Activated CD4-positive, CD25-positive, alpha-beta regulatory T cell treated with anti-CD3 and anti-CD28 coated beads, Interleukin-2, amount 50 U/mL, for 72 hours (primary cell): ENCODE results near the gene SETSIP.
"Not testable (repeated sequence)": the region's sequence is repeated elsewhere in the genome, so short reads cannot be mapped to it uniquely, and the experiment has no call there.

Experiments
- DNase-seq: peaks from one replicate; pipeline ENCODE4 v3.0.0; 2021

Gene SETSIP

DNA sequence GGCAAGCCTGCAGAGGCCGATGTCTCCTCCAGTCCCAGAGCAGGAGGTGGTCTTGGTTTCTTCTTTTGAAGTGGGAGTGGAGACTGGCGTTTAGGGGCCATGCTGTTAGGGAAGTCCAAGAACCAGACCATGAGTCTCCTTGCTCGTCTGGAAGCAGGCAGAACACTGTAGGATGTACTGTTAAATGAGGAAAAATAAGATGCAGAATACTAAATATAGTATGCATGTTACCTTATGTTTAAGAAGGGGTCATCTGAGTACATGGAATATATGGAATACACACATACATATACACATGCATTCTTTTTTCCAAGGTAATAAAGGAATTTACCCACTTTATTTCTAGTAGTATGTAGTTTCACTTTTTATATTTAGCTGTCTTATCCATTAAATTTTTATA is at the start of gene SETSIP:
TSS of gene SETSIP (minus strand) at position 101 of the 400 bp plus-strand sequence. CDS start at position 101, 0 bp downstream.
- DNase-seq: no peak

GRCh38 chr1:92123868-92124267 is 48.7 kb upstream of the SETSIP start:
- no peak for DNase-seq

- DNase-seq: no peak
Observed at GRCh38 chr1:92118826-92119225, 43.6 kb upstream of the SETSIP start.

- DNase-seq: no peak
Observed at GRCh38 chr1:92117526-92117925, 42.3 kb upstream of the SETSIP start.

GRCh38 chr1:92108631-92109030 is 33.4 kb upstream of the SETSIP start:
- no peak for DNase-seq

- no peak for DNase-seq
Observed at GRCh38 chr1:92105546-92106081, 30.4 kb upstream of the SETSIP start.

DNA sequence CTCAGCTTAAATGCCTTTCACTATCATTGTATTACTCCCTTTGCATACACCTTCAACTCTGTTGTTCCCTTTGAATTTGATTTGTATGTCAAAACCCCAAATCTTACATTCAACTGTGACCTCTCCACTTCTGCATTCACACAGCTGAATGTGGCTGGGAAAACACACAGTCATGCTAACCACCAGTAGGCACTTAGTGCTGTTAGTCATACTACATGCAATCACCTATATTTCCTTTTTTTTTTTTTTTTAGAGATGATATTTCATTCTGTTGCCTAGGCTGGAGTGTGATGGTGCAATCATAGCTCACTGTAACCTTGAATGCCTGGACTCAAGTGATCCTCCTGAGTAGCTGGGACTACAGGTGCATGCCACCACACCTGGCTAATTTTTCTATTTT is 21.1 kb upstream of the SETSIP start:
- DNase-seq: no peak

DNA sequence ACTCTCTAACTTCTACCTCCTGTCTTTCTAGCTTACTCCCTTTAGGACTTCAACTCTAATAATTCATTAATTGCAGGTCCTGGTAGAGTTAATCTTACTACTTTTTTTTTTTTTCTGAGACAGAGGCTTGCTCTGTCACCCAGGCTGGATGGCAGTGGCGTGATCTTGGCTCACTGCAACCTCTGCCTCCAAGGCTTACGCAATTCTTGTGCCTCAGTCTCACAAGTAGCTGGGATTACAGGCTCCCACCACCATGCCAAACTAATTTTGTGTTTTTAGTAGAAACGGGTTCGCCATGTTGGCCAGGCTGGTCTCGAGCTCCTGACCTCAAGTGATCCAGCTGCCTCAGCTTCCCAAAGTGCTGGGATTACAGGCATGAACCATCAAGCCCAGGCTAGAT is 20.7 kb upstream of the SETSIP start:
- no peak for DNase-seq

GRCh38 chr1:92094595-92094994 is 19.4 kb upstream of the SETSIP start:
- DNase-seq: no peak

GRCh38 chr1:92094090-92094489 is 18.9 kb upstream of the SETSIP start:
- DNase-seq: no peak

- DNase-seq: no peak
Observed at GRCh38 chr1:92091625-92092024, 16.4 kb upstream of the SETSIP start.

- no peak for DNase-seq
Observed at GRCh38 chr1:92087542-92087941, 12.3 kb upstream of the SETSIP start.

DNA sequence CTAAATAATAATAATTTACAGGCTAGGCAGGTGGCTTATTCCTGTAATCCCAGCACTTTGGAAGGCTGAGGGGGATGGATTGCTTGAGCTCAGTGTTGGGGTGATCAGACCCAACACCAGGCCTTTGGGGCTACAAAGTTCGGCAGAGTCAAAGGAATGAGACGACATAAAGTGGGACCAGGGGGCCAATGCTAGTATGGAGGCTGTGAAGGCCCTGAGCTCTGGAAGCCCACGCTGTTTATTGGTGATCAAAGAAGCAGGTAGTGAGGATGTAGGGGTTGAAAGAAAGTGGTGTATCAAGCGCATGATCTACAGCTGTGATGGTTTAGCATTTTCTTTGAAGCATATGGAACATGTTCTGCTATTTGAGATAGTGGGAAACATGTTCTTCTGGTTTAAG is 10.5 kb upstream of the SETSIP start:
- no peak for DNase-seq

DNA sequence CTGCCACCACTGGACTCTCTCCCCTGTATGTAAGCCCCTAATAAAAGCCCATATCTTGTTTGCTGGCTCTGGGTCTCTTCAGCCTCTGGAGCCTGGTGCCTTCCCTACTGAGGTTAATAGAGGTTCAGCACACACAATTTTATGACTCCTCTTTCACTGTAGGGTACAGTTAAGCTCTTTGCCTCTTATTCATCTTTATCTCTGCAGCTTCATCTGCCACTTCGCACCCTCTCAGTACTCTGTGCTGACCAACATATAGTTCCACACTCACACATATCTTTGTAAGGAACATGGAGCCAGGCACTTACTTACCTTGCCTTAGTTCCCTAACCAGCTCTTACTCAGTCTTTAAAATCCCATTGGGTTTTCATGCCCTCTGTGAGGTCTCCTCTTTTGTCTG is 9.4 kb upstream of the SETSIP start:
- no peak for DNase-seq

GRCh38 chr1:92081031-92081430 is 5.8 kb upstream of the SETSIP start:
- no peak for DNase-seq

GRCh38 chr1:92080128-92080985 is 5.1 kb upstream of the SETSIP start, which contains the start of gene BTBD8:
Gene BTBD8 (plus strand): TSS chr1:92080345. CDS start chr1:92080572, 227 bp downstream.
- DNase-seq: peak; percentile 84

DNA sequence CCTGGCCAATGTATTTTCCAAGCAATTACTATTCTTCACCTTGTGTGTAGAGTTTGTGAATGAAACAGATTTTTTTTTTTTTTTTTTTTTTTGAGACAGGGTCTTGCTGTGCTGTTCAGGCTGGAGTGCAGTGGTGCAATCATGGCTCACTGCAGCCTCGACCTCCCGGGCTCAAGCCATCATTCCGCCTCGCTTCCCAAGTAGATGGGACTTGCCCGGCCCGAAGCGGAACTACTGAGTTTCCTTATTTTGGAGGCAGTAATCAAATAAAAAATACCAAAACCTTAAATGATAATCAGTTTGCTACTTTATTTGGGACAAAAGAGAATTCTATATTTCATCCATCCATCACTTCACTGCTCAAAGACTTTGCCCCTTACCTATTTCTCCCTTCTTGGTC is 4.2 kb upstream of the SETSIP start:
- DNase-seq: no peak

GRCh38 chr1:92078077-92078476 is 2.9 kb upstream of the SETSIP start:
- DNase-seq: not testable (repeated sequence)

GRCh38 chr1:92076363-92076762 is 1.2 kb upstream of the SETSIP start:
- DNase-seq: no peak

DNA sequence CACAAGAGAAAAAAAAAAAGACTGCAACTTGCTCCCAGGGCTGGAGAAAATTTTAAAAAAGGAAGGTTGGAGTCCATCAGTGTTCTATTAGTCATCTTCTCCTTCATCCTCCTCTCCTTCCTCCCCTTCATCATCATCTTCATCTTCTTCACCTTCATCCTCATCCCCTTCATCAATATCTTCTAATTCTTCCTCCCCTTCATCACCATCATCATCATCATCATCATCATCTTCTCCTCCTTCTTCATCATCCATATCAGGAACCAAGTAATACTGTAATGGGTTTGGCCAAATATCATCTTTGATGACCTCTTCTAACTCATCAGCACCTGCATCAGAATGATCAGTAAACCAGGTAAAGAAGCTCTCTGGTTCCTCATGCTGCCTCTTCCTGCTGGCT is 765 bp downstream of the SETSIP start:
- DNase-seq: not testable (repeated sequence)

- no peak for DNase-seq
Observed at GRCh38 chr1:92070892-92071291, 4.3 kb downstream of the SETSIP start.

- no peak for DNase-seq
Observed at GRCh38 chr1:92066321-92066720, 8.9 kb downstream of the SETSIP start.

GRCh38 chr1:92065042-92065441 is 10.2 kb downstream of the SETSIP start:
- DNase-seq: no peak

GRCh38 chr1:92051948-92052347 is 23.3 kb downstream of the SETSIP start:
- no peak for DNase-seq
